ENCODE data around the gene TMEM202. TPM values are rescaled to one million over a fixed set of nuclear protein-coding genes. Genes with fewer than 3 reads are reported as not detected.

TMEM202 gene
- total and polyA plus RNA-seq, 2 of the 4 experiments (the other 2 are of a cell fraction) = not detected

- DNase-seq (no peak), ATAC-seq (ENCODE audit: low read depth) (no peak)
- H4K20me1 ChIP-seq (ENCODE audit: insufficient read depth, low read length) = no peaks in the 10 kb centered on the region
- H3K9ac ChIP-seq (ENCODE audit: low read depth, low read length) = no peak overlapping the region
- no peak overlapping the region for H2BK20ac ChIP-seq (ENCODE audit: low read depth, low read length)
- no peak overlapping the region for H3K4me2 ChIP-seq (ENCODE audit: low read depth, low read length)
- no peak overlapping the region for H3K14ac ChIP-seq (replicated peaks; ENCODE audit: low read depth, low read length)
- H2BK5ac ChIP-seq (ENCODE audit: low read depth, low read length, poor library complexity, severe bottlenecking) = no peak overlapping the region
- intact Hi-C loops (cut with micrococcal nuclease) (no loop called here), in situ Hi-C loops (cut with MboI; ENCODE audit: low sequenced_read_pairs) (no loop called here), dilution Hi-C loops (cut with HindIII; ENCODE audit: low sequenced_read_pairs, unreplicated experiment) (no loop called here)
- no peak overlapping the region for H3K27ac ChIP-seq (ENCODE audit: insufficient read depth, low read length)
- H2AFZ ChIP-seq (replicated peaks; ENCODE audit: low read length, poor library complexity) = no peak overlapping the region
- no peak for TF ChIP-seq SMC3 (IDR thresholded peaks at IDR 0.05; ENCODE audit: low read depth, low read length)
- no peak for TF ChIP-seq RFX5 (IDR thresholded peaks at IDR 0.05; ENCODE audit: low read depth, low read length)
- no peak for TF ChIP-seq RCOR1 (IDR thresholded peaks at IDR 0.05; ENCODE audit: insufficient replicate concordance, low read length)
- no peak for TF ChIP-seq MAZ (IDR thresholded peaks at IDR 0.05; ENCODE audit: borderline replicate concordance, low read depth, low read length)
- no peak for TF ChIP-seq FOS (IDR thresholded peaks at IDR 0.05; ENCODE audit: low read depth, low read length)
- TF ChIP-seq, protein P1, sequence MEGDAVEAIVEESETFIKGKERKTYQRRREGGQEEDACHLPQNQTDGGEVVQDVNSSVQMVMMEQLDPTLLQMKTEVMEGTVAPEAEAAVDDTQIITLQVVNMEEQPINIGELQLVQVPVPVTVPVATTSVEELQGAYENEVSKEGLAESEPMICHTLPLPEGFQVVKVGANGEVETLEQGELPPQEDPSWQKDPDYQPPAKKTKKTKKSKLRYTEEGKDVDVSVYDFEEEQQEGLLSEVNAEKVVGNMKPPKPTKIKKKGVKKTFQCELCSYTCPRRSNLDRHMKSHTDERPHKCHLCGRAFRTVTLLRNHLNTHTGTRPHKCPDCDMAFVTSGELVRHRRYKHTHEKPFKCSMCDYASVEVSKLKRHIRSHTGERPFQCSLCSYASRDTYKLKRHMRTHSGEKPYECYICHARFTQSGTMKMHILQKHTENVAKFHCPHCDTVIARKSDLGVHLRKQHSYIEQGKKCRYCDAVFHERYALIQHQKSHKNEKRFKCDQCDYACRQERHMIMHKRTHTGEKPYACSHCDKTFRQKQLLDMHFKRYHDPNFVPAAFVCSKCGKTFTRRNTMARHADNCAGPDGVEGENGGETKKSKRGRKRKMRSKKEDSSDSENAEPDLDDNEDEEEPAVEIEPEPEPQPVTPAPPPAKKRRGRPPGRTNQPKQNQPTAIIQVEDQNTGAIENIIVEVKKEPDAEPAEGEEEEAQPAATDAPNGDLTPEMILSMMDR (conservative IDR thresholded peaks at IDR 0.05; ENCODE audit: low read depth, low read length) = no peak
- peaks cover 29% of the 10 kb centered on the region for H3K27me3 ChIP-seq (ENCODE audit: control insufficient read depth, insufficient read depth, low read length)
- WGBS, 2 experiments (ENCODE audit: extremely low coverage in 2 of 2, insufficient read length in 1 of 2) = no CpG with 5 or more reads among the region's 4 CpGs
- H2AK5ac ChIP-seq (ENCODE audit: low read depth, low read length) = no peak overlapping the region
- CTCF ChIA-PET = no interaction called here
- H3K9me3 ChIP-seq (ENCODE audit: control insufficient read depth, insufficient read depth, low read length) = no peaks in the 10 kb centered on the region
- H4K5ac ChIP-seq (ENCODE audit: low read depth, low read length) = no peak overlapping the region
- H3K4me3 ChIP-seq (ENCODE audit: insufficient read depth, low read depth, low read length) = no peak overlapping the region
- no peak overlapping the region for H3K56ac ChIP-seq (ENCODE audit: extremely low read depth, insufficient read depth, low read length)
- no peak overlapping the region for H3K18ac ChIP-seq (ENCODE audit: low read depth, low read length)
- H2BK15ac ChIP-seq (ENCODE audit: low read depth, low read length) = no peak overlapping the region
- H4K8ac ChIP-seq (ENCODE audit: low read depth in 2 of 2, low read length in 2 of 2) = no peak overlapping the region
- BruUV-seq (replicated peaks) = no TSS peak
- no peak overlapping the region for H3K4ac ChIP-seq (ENCODE audit: low read depth, low read length)
- no peaks in the 10 kb centered on the region for H3K4me1 ChIP-seq (ENCODE audit: control insufficient read depth, insufficient read depth, low read length)
- POLR2A ChIA-PET (ENCODE audit: unreplicated experiment) = no interaction called here
- H3K79me1 ChIP-seq (ENCODE audit: low read depth in 1 of 2, low read length in 2 of 2) = peaks cover 0 to 8% of the 10 kb centered on the region in 2 experiments; a peak in 2 of 4 replicates
- H3K9me1 ChIP-seq (ENCODE audit: insufficient read depth, low read length) = no peaks in the 10 kb centered on the region
- H3K36me3 ChIP-seq (ENCODE audit: control insufficient read depth, insufficient read depth, low read length) = no peaks in the 10 kb centered on the region
- H2BK120ac ChIP-seq (ENCODE audit: low read depth, low read length) = no peak overlapping the region
- H2AK9ac ChIP-seq (replicated peaks; ENCODE audit: low read depth, low read length, poor library complexity) = no peak overlapping the region
- no peak overlapping the region for H4K91ac ChIP-seq (ENCODE audit: insufficient read depth, low read depth, low read length)
- H3K23ac ChIP-seq (ENCODE audit: low read depth, low read length) = no peak overlapping the region
Observed at GRCh38 chr15:72380743-72381142, 17.4 kb upstream of the TMEM202 start.
